ENCODE results near the gene TUBB6.

DNA sequence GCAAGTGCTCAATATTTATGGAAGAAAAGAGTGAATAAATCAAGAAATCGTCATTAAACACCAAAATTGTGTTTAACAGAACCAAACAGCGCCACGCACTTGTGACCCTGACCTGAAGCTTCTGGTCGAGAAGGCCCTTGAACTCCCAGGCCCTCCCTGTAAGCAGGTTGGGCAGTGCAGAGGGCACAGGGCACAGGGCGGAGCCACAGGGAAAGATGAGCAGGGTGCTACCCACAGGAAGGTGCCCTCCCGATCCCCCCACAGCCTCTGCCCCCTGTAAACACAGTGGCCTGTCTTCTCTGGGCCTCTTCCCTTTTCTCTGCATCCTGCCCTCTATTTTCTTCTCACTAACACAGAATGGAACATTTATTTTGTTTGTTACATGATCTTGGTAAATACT, 16.9 kb upstream of the TUBB6 start:
- TF ChIP-seq, protein P1, sequence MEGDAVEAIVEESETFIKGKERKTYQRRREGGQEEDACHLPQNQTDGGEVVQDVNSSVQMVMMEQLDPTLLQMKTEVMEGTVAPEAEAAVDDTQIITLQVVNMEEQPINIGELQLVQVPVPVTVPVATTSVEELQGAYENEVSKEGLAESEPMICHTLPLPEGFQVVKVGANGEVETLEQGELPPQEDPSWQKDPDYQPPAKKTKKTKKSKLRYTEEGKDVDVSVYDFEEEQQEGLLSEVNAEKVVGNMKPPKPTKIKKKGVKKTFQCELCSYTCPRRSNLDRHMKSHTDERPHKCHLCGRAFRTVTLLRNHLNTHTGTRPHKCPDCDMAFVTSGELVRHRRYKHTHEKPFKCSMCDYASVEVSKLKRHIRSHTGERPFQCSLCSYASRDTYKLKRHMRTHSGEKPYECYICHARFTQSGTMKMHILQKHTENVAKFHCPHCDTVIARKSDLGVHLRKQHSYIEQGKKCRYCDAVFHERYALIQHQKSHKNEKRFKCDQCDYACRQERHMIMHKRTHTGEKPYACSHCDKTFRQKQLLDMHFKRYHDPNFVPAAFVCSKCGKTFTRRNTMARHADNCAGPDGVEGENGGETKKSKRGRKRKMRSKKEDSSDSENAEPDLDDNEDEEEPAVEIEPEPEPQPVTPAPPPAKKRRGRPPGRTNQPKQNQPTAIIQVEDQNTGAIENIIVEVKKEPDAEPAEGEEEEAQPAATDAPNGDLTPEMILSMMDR (IDR thresholded peaks at IDR 0.05): no peak
- no peak for TF ChIP-seq POLR2A (IDR thresholded peaks at IDR 0.05)

All from transverse colon (tissue), 3 donors.